GM19025 (cell line): ENCODE measurements around the gene CMTM6.

Source experiments
- ATAC-seq: cut with Tn5 transposase; IDR thresholded peaks from one replicate; pipeline ENCODE4 v1.9.1; 2021; ENCODE audit warnings: mild to moderate bottlenecking, low read depth, moderate library complexity; ENCODE audit not compliant: unreplicated experiment

Gene CMTM6

GRCh38 chr3:32450992-32451659, 51.5 kb downstream of the CMTM6 start:
- no peak for ATAC-seq

GRCh38 chr3:32450426-32450825, 52.2 kb downstream of the CMTM6 start:
- ATAC-seq: no peak

GRCh38 chr3:32449691-32450090, 53.0 kb downstream of the CMTM6 start:
- no peak for ATAC-seq

- ATAC-seq: no peak
These were observed 53.8 kb downstream of the CMTM6 start for GRCh38 chr3:32448686-32449474.

- ATAC-seq: no peak
These were observed 54.7 kb downstream of the CMTM6 start for GRCh38 chr3:32447865-32448400.

GRCh38 chr3:32443478-32443877, 59.2 kb downstream of the CMTM6 start:
- no peak for ATAC-seq

- ATAC-seq: no peak
These were observed 59.9 kb downstream of the CMTM6 start for GRCh38 chr3:32442766-32443165.

- ATAC-seq: no peak
These were observed 61.9 kb downstream of the CMTM6 start for GRCh38 chr3:32440611-32441350.

GRCh38 chr3:32439421-32439820, 63.2 kb downstream of the CMTM6 start:
- ATAC-seq: peak; percentile 9

GRCh38 chr3:32438596-32439344, 63.9 kb downstream of the CMTM6 start:
- peak; percentile 90 for ATAC-seq

- ATAC-seq: no peak
These were observed 64.8 kb downstream of the CMTM6 start for GRCh38 chr3:32437896-32438295.

GRCh38 chr3:32436816-32437189, 65.8 kb downstream of the CMTM6 start:
- peak; percentile 30 for ATAC-seq

GRCh38 chr3:32435911-32436815, 66.5 kb downstream of the CMTM6 start:
- ATAC-seq: no peak

- no peak for ATAC-seq
These were observed 68.4 kb downstream of the CMTM6 start for GRCh38 chr3:32434206-32434605.

GRCh38 chr3:32432711-32433530, 69.7 kb downstream of the CMTM6 start:
- peak; percentile 45 for ATAC-seq

GRCh38 chr3:32432045-32432710, 70.5 kb downstream of the CMTM6 start:
- ATAC-seq: no peak

- ATAC-seq: no peak
These were observed 71.2 kb downstream of the CMTM6 start for GRCh38 chr3:32431481-32431880.
